ENCODE results near the gene ANKRD53.
"Not testable (repeated sequence)": the region's sequence is repeated elsewhere in the genome, so short reads cannot be mapped to it uniquely, and the experiment has no call there.

ANKRD53 gene

DNA sequence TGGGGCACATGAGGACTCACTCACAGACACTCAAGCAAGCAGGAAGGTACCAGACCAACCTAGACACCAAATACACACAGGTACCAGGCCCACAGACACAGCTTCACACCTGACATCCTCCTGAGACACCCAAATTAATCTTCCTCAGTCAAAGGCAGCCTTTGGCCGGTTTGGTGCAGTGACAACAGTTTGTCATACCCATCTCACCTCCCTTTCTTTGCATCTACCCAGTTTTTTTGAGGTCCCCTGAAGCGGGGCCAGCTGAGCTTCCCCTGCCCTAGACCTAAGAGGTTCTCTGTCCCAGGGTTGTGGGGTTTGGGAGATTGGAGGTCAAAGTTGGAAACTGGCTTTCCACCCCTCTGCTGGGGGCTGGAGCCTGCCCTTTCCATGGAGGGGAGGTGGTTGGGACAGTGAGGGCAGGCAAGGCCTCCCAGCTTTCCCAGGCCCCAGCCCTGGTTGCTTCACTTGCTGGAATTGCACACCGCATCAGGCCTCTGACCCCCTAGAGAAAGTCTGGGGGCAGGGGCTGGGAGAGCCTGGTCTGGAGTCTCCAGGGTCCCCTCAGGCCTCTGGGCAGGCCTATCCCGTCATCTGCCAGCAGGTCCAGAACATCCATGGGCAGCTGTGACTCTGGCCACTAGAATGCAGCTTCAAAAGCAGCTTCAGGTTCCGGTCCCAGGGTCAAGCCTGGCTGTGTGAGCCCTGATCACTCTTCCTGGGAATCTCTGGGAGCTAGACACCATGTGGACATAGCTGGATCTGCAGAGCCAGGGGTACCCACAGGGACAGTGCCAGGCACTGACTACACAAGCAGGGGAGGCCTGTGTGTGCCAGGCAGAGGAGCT is 28.7 kb downstream of the ANKRD53 start:
- no peak for DNase-seq
- no peak overlapping the region for H3K4me2 ChIP-seq (ENCODE audit: low read length, poor library complexity, severe bottlenecking)
- no peak overlapping the region for H3K23ac ChIP-seq (ENCODE audit: low read length in 2 of 2)
- no peak overlapping the region for H2AK5ac ChIP-seq (ENCODE audit: low read length, severe bottlenecking)
- H2BK15ac ChIP-seq (ENCODE audit: low read depth, poor library complexity, severe bottlenecking) = no peak overlapping the region
- no peak overlapping the region for H3K4me3 ChIP-seq (ENCODE audit: insufficient read depth in 1 of 2, low read depth in 1 of 2, low read length in 2 of 2)
- 65% methylated on average over 5 of the region's 5 CpGs for WGBS
- no peak overlapping the region for H2BK5ac ChIP-seq (ENCODE audit: low read depth, low read length, poor library complexity, severe bottlenecking)
- no peaks in the 10 kb centered on the region for H3K36me3 ChIP-seq (ENCODE audit: control insufficient read depth in 1 of 2, insufficient read depth in 2 of 2, low read depth in 1 of 2, low read length in 2 of 2)
- H2BK12ac ChIP-seq (ENCODE audit: low read length in 2 of 2) = no peak overlapping the region
- H3K4ac ChIP-seq (ENCODE audit: low read depth in 1 of 2, low read length in 2 of 2) = no peak overlapping the region
- H2BK120ac ChIP-seq (ENCODE audit: low read depth, low read length) = no peak overlapping the region
- no peak overlapping the region for H3K14ac ChIP-seq (ENCODE audit: low read length in 2 of 2)
- peaks cover 15 to 38% of the 10 kb centered on the region in 2 experiments for H3K27me3 ChIP-seq (ENCODE audit: control insufficient read depth in 1 of 2, insufficient read depth in 1 of 2, low read length in 2 of 2)
- no peak overlapping the region for H2AFZ ChIP-seq (ENCODE audit: low read depth, low read length)
- no peak overlapping the region for H3K9ac ChIP-seq (ENCODE audit: low read length)
- H4K91ac ChIP-seq (ENCODE audit: low read length) = no peak overlapping the region
- H3K27ac ChIP-seq (ENCODE audit: low read length, poor library complexity, severe bottlenecking) = no peak overlapping the region
- peaks cover 1% of the 10 kb centered on the region for H3K4me1 ChIP-seq (ENCODE audit: control insufficient read depth, insufficient read depth, low read depth, low read length)
- H3K18ac ChIP-seq (ENCODE audit: low read depth in 1 of 2, low read length in 2 of 2) = peak overlapping the region in 1 of 2 experiments; percentile 2
- no peaks in the 10 kb centered on the region for H3K79me1 ChIP-seq (replicated peaks; ENCODE audit: low read length, poor library complexity, severe bottlenecking)
- no peaks in the 10 kb centered on the region for H3K9me3 ChIP-seq (ENCODE audit: control insufficient read depth, low read length)
- H4K8ac ChIP-seq (ENCODE audit: low read length) = peak overlapping the region; percentile 9

DNA sequence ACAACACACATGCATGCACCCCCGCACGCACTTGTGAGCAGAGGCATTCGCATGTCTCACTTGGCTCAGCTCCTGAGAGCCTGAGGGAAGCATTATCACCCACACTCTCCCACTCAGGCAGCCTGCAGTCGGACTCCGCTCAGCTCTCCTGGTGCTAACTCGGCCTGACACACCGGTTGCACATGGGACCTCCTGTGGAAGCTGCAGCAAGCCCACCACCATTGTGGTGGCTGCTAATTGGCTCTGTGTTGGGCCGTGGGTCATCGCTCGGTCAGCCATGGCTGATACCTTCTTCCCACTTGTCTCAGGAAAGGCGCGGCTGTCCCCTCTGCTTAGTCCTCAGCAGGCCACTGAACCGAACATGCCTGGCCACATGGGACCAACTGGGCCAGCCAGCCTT is 29.9 kb downstream of the ANKRD53 start:
- H3K4me1 ChIP-seq (ENCODE audit: control insufficient read depth, insufficient read depth, low read depth, low read length) = peaks cover 1% of the 10 kb centered on the region
- H3K9me3 ChIP-seq (ENCODE audit: control insufficient read depth, low read length) = no peaks in the 10 kb centered on the region
- H3K27me3 ChIP-seq (ENCODE audit: control insufficient read depth in 1 of 2, insufficient read depth in 1 of 2, low read length in 2 of 2) = peaks cover 10 to 38% of the 10 kb centered on the region in 2 experiments
- no peak overlapping the region for H3K23ac ChIP-seq (ENCODE audit: low read length in 2 of 2)
- no peak overlapping the region for H3K9ac ChIP-seq (ENCODE audit: low read length)
- no peak overlapping the region for H2BK12ac ChIP-seq (ENCODE audit: low read length in 2 of 2)
- H3K18ac ChIP-seq (ENCODE audit: low read depth in 1 of 2, low read length in 2 of 2) = no peak overlapping the region
- H2BK15ac ChIP-seq (ENCODE audit: low read depth, poor library complexity, severe bottlenecking) = no peak overlapping the region
- H4K8ac ChIP-seq (ENCODE audit: low read length) = no peak overlapping the region
- no peak overlapping the region for H3K14ac ChIP-seq (ENCODE audit: low read length in 2 of 2)
- H4K91ac ChIP-seq (ENCODE audit: low read length) = no peak overlapping the region
- H2BK120ac ChIP-seq (ENCODE audit: low read depth, low read length) = no peak overlapping the region
- no peaks in the 10 kb centered on the region for H3K36me3 ChIP-seq (ENCODE audit: control insufficient read depth in 1 of 2, insufficient read depth in 2 of 2, low read depth in 1 of 2, low read length in 2 of 2)
- no peak overlapping the region for H2AFZ ChIP-seq (ENCODE audit: low read depth, low read length)
- no peak overlapping the region for H3K27ac ChIP-seq (ENCODE audit: low read length, poor library complexity, severe bottlenecking)
- 95% methylated on average over 13 of the region's 13 CpGs for WGBS
- no peak overlapping the region for H3K4me3 ChIP-seq (ENCODE audit: insufficient read depth in 1 of 2, low read depth in 1 of 2, low read length in 2 of 2)
- H3K4ac ChIP-seq (ENCODE audit: low read depth in 1 of 2, low read length in 2 of 2) = no peak overlapping the region
- no peak overlapping the region for H3K4me2 ChIP-seq (ENCODE audit: low read length, poor library complexity, severe bottlenecking)
- H2AK5ac ChIP-seq (ENCODE audit: low read length, severe bottlenecking) = no peak overlapping the region
- no peaks in the 10 kb centered on the region for H3K79me1 ChIP-seq (replicated peaks; ENCODE audit: low read length, poor library complexity, severe bottlenecking)
- no peak for DNase-seq
- no peak overlapping the region for H2BK5ac ChIP-seq (ENCODE audit: low read depth, low read length, poor library complexity, severe bottlenecking)

- H3K18ac ChIP-seq (ENCODE audit: low read depth in 1 of 2, low read length in 2 of 2); H3K27ac ChIP-seq (ENCODE audit: low read length, poor library complexity, severe bottlenecking); H3K9me3 ChIP-seq (ENCODE audit: control insufficient read depth, low read length); H3K4ac ChIP-seq (ENCODE audit: low read depth in 1 of 2, low read length in 2 of 2); H3K79me1 ChIP-seq (replicated peaks; ENCODE audit: low read length, poor library complexity, severe bottlenecking); H4K8ac ChIP-seq (ENCODE audit: low read length); H3K9ac ChIP-seq (ENCODE audit: low read length); H2BK12ac ChIP-seq (ENCODE audit: low read length in 2 of 2); DNase-seq; H2BK15ac ChIP-seq (ENCODE audit: low read depth, poor library complexity, severe bottlenecking); H3K4me1 ChIP-seq (ENCODE audit: control insufficient read depth, insufficient read depth, low read depth, low read length); H3K14ac ChIP-seq (ENCODE audit: low read length in 2 of 2); H2BK120ac ChIP-seq (ENCODE audit: low read depth, low read length); H3K4me3 ChIP-seq (ENCODE audit: insufficient read depth in 1 of 2, low read depth in 1 of 2, low read length in 2 of 2); H3K23ac ChIP-seq (ENCODE audit: low read length in 2 of 2); H2AFZ ChIP-seq (ENCODE audit: low read depth, low read length); H2BK5ac ChIP-seq (ENCODE audit: low read depth, low read length, poor library complexity, severe bottlenecking); H3K36me3 ChIP-seq (ENCODE audit: control insufficient read depth in 1 of 2, insufficient read depth in 2 of 2, low read depth in 1 of 2, low read length in 2 of 2); H2AK5ac ChIP-seq (ENCODE audit: low read length, severe bottlenecking); H4K91ac ChIP-seq (ENCODE audit: low read length); H3K4me2 ChIP-seq (ENCODE audit: low read length, poor library complexity, severe bottlenecking): not testable (repeated sequence)
- WGBS = 32% methylated on average over 6 of the region's 6 CpGs
- peaks cover 5 to 19% of the 10 kb centered on the region in 2 experiments for H3K27me3 ChIP-seq (ENCODE audit: control insufficient read depth in 1 of 2, insufficient read depth in 1 of 2, low read length in 2 of 2)
These were observed 33.4 kb downstream of the ANKRD53 start for GRCh38 chr2:71011786-71012185.

- no peaks in the 10 kb centered on the region for H3K27me3 ChIP-seq (ENCODE audit: control insufficient read depth in 1 of 2, insufficient read depth in 1 of 2, low read length in 2 of 2)
- H3K4ac ChIP-seq (ENCODE audit: low read depth in 1 of 2, low read length in 2 of 2) = no peak overlapping the region
- no peak overlapping the region for H2BK120ac ChIP-seq (ENCODE audit: low read depth, low read length)
- H3K14ac ChIP-seq (ENCODE audit: low read length in 2 of 2) = no peak overlapping the region
- 84% methylated on average over 6 of the region's 8 CpGs for WGBS
- H2BK12ac ChIP-seq (ENCODE audit: low read length in 2 of 2) = no peak overlapping the region
- H2BK15ac ChIP-seq (ENCODE audit: low read depth, poor library complexity, severe bottlenecking) = no peak overlapping the region
- H3K79me1 ChIP-seq (replicated peaks; ENCODE audit: low read length, poor library complexity, severe bottlenecking) = no peaks in the 10 kb centered on the region
- H3K18ac ChIP-seq (ENCODE audit: low read depth in 1 of 2, low read length in 2 of 2) = no peak overlapping the region
- no peak overlapping the region for H3K23ac ChIP-seq (ENCODE audit: low read length in 2 of 2)
- no peak overlapping the region for H2BK5ac ChIP-seq (ENCODE audit: low read depth, low read length, poor library complexity, severe bottlenecking)
- H3K4me3 ChIP-seq (ENCODE audit: insufficient read depth in 1 of 2, low read depth in 1 of 2, low read length in 2 of 2) = no peak overlapping the region
- no peak overlapping the region for H4K91ac ChIP-seq (ENCODE audit: low read length)
- H3K4me1 ChIP-seq (ENCODE audit: control insufficient read depth, insufficient read depth, low read depth, low read length) = no peaks in the 10 kb centered on the region
- no peak overlapping the region for H3K27ac ChIP-seq (ENCODE audit: low read length, poor library complexity, severe bottlenecking)
- no peak overlapping the region for H2AK5ac ChIP-seq (ENCODE audit: low read length, severe bottlenecking)
- H3K9me3 ChIP-seq (ENCODE audit: control insufficient read depth, low read length) = no peaks in the 10 kb centered on the region
- no peak overlapping the region for H3K9ac ChIP-seq (ENCODE audit: low read length)
- no peak overlapping the region for H3K4me2 ChIP-seq (ENCODE audit: low read length, poor library complexity, severe bottlenecking)
- H2AFZ ChIP-seq (ENCODE audit: low read depth, low read length) = no peak overlapping the region
- H3K36me3 ChIP-seq (ENCODE audit: control insufficient read depth in 1 of 2, insufficient read depth in 2 of 2, low read depth in 1 of 2, low read length in 2 of 2) = no peaks in the 10 kb centered on the region
- DNase-seq = no peak
- H4K8ac ChIP-seq (ENCODE audit: low read length) = no peak overlapping the region
These were observed 40.2 kb downstream of the ANKRD53 start for GRCh38 chr2:71018625-71019024.

All from mesenchymal stem cell (in vitro differentiated cells and primary cell).